Astrocyte (in vitro differentiated cells and primary cell): ENCODE results near the gene MBNL1. TPM values are rescaled to one million over a fixed set of nuclear protein-coding genes. Genes with fewer than 3 reads are reported as not detected.

Source experiments
- DNase-seq: peaks from one replicate; pipeline ENCODE4 v3.0.0-alpha.2; 2010; ENCODE audit warnings: low read depth
- FAIRE-seq: peaks from 2 replicates; lab custom pipeline; 2011; peaks lifted over from hg19 to GRCh38; lab: Jason Lieb, UNC
- H2AFZ ChIP-seq: 2 replicates; pipeline ENCODE4 v1.6.0; 2012; ENCODE audit warnings: low read depth, low read length, inconsistent platforms
- H3K27ac ChIP-seq: 2 replicates; pipeline ENCODE4 v1.5.1; 2011; ENCODE audit warnings: low read depth, low read length, inconsistent platforms
- H3K27me3 ChIP-seq: 2 replicates; pipeline ENCODE4 v1.6.0; 2011; ENCODE audit warnings: low read length, inconsistent platforms; ENCODE audit not compliant: insufficient read depth
- H3K36me3 ChIP-seq: 2 replicates; pipeline ENCODE4 v1.5.1; 2011; ENCODE audit warnings: low read length, inconsistent platforms; ENCODE audit not compliant: insufficient read depth
- H3K4me1 ChIP-seq: 2 replicates; pipeline ENCODE4 v1.5.1; 2011; ENCODE audit warnings: low read length, inconsistent platforms; ENCODE audit not compliant: insufficient read depth
- H3K4me2 ChIP-seq: 2 replicates; pipeline ENCODE4 v1.6.0; 2012; ENCODE audit warnings: low read length, inconsistent platforms
- H3K4me3 ChIP-seq: 2 replicates; pipeline ENCODE4 v1.5.1; 2011; ENCODE audit warnings: low read depth, mild to moderate bottlenecking, low read length, inconsistent platforms; ENCODE audit not compliant: insufficient read depth
- H3K79me2 ChIP-seq: 2 replicates; pipeline ENCODE4 v1.6.0; 2012; ENCODE audit warnings: mild to moderate bottlenecking, low read length, inconsistent platforms; ENCODE audit not compliant: insufficient read depth
- H3K9ac ChIP-seq: 2 replicates; pipeline ENCODE4 v1.6.0; 2012; ENCODE audit warnings: mild to moderate bottlenecking, low read length, inconsistent platforms
- H3K9me3 ChIP-seq: 2 replicates; pipeline ENCODE4 v1.5.1; 2012; ENCODE audit warnings: low read depth, mild to moderate bottlenecking, low read length, inconsistent platforms; ENCODE audit not compliant: insufficient read depth
- H4K20me1 ChIP-seq: 2 replicates; pipeline ENCODE4 v1.6.0; 2012; ENCODE audit warnings: low read length, inconsistent platforms; ENCODE audit not compliant: insufficient read depth
- H3K27ac Mint-ChIP-seq: one replicate; pipeline ENCODE4 v1.8.0; 2021; ENCODE audit warnings: mild to moderate bottlenecking, mixed read lengths; ENCODE audit not compliant: unreplicated experiment
- H3K27me3 Mint-ChIP-seq: one replicate; pipeline ENCODE4 v1.8.0; 2021; ENCODE audit warnings: low read depth, mixed read lengths; ENCODE audit not compliant: unreplicated experiment
- H3K36me3 Mint-ChIP-seq: one replicate; pipeline ENCODE4 v1.8.0; 2021; ENCODE audit warnings: low read depth, mixed read lengths; ENCODE audit not compliant: unreplicated experiment
- H3K4me1 Mint-ChIP-seq: one replicate; pipeline ENCODE4 v1.8.0; 2021; ENCODE audit warnings: low read depth, mixed read lengths; ENCODE audit not compliant: unreplicated experiment
- H3K4me3 Mint-ChIP-seq: one replicate; pipeline ENCODE4 v1.8.0; 2021; ENCODE audit warnings: mild to moderate bottlenecking, moderate library complexity, mixed read lengths; ENCODE audit not compliant: unreplicated experiment
- H3K9me3 Mint-ChIP-seq: one replicate; pipeline ENCODE4 v1.8.0; 2021; ENCODE audit warnings: mild to moderate bottlenecking, mixed read lengths; ENCODE audit not compliant: unreplicated experiment
- EZH2 ChIP-seq: IDR thresholded peaks from 2 replicates; pipeline ENCODE4 v1.6.1; 2012; ENCODE audit warnings: mild to moderate bottlenecking, low read length, inconsistent platforms; ENCODE audit not compliant: insufficient read depth
- total RNA-seq: library from RNA; stranded (reverse); gene quantifications from 2 replicates; pipeline ENCODE4 v1.2.1, GENCODE V29; 2021
- TF ChIP-seq, protein P1 (sequence below): IDR thresholded peaks from 2 replicates; pipeline ENCODE4 v1.5.1; 2011; ENCODE audit warnings: low read depth, mild to moderate bottlenecking, inconsistent platforms, low read length, moderate library complexity; ENCODE audit not compliant: insufficient read depth

The MBNL1 gene
- total RNA-seq, 1 donor from 2014 or later, result 93.1 TPM

DNA sequence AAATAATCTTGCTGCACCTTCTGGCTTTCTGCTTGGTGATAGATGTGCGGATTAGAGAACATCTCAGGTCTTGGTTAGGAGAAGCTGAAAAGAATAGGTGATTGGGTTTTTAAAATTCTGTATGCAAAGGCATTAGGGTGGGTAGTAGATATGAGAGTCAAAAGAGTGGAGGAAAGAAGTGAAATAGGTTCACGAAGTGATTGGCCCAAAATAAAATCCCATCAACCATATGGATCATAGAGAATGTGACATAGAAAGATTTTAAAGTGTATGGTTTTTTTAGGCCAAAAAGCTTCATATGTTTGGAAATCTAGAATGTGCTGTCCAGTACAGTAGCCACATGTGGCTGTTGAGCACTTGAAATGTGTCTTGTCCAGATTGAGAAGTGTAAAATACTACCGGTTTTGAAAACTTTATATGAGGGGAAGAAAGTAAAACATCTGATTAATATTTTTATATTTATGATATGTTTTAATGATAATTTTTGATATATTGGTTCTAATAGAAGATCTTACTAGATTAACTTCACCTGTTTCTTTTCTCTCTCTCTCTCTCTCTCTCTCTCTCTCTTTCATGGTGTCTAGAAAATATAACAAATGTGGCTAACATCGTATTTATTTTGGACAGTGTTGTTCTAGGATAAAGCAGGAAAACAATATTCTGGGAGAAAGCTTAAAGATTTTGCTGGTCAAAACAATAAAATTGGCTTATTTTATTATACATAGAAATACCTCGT lies 2.9 kb downstream of the MBNL1 start:
- H3K79me2 ChIP-seq, result peaks cover 97% of the 10 kb centered on the region
- no peaks in the 10 kb centered on the region for H3K9me3 ChIP-seq
- no peaks in the 10 kb centered on the region for H3K27me3 ChIP-seq
- Mint-ChIP-seq H3K4me3 (peak overlapping the region; percentile 99), H3K4me1 (peaks cover 28% of the 10 kb centered on the region), H3K27me3 (no peaks in the 10 kb centered on the region), H3K36me3 (peaks cover 3% of the 10 kb centered on the region), H3K9me3 (no peaks in the 10 kb centered on the region), H3K27ac (peak overlapping the region; percentile 63)
- FAIRE-seq (no peak), DNase-seq (no peak)
- peak overlapping the region; percentile 77 for H3K4me2 ChIP-seq
- peaks cover 28% of the 10 kb centered on the region for H4K20me1 ChIP-seq
- TF ChIP-seq, protein P1, sequence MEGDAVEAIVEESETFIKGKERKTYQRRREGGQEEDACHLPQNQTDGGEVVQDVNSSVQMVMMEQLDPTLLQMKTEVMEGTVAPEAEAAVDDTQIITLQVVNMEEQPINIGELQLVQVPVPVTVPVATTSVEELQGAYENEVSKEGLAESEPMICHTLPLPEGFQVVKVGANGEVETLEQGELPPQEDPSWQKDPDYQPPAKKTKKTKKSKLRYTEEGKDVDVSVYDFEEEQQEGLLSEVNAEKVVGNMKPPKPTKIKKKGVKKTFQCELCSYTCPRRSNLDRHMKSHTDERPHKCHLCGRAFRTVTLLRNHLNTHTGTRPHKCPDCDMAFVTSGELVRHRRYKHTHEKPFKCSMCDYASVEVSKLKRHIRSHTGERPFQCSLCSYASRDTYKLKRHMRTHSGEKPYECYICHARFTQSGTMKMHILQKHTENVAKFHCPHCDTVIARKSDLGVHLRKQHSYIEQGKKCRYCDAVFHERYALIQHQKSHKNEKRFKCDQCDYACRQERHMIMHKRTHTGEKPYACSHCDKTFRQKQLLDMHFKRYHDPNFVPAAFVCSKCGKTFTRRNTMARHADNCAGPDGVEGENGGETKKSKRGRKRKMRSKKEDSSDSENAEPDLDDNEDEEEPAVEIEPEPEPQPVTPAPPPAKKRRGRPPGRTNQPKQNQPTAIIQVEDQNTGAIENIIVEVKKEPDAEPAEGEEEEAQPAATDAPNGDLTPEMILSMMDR, result no peak
- TF ChIP-seq EZH2, result no peak
- peak overlapping the region; percentile 90 for H3K4me3 ChIP-seq
- H3K4me1 ChIP-seq, result peaks cover 21% of the 10 kb centered on the region
- H3K9ac ChIP-seq, result peak overlapping the region; percentile 92
- no peaks in the 10 kb centered on the region for H3K36me3 ChIP-seq
- peak overlapping the region; percentile 93 for H3K27ac ChIP-seq
- H2AFZ ChIP-seq, result no peak overlapping the region

DNA sequence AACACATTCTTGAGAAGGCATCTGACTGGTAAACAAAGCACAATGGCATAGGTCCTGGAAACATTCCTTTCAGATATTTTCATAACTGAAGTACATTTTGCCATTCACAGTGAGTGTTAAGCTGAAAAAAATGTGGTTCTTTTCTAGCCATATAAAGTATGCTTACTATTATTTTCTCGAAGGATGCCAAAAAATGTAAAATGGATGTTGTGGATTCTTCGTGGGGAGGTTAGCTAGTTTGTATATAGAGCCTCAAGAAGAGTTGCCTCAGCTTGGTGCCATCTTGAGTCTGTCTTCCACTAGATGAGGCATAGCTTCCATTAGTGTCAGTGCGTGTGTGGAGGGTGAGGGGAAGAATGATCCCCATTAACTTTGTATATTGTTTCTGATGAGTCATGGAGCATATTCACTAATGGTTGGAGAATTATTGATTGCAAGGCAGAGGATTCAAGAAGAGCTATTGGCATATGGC lies 4.1 kb downstream of the MBNL1 start:
- DNase-seq (peak; percentile 83), FAIRE-seq (peak; percentile 59)
- Mint-ChIP-seq H3K9me3 (no peaks in the 10 kb centered on the region), H3K4me3 (peak overlapping the region; percentile 1), H3K27ac (peak overlapping the region; percentile 37), H3K36me3 (peaks cover 3% of the 10 kb centered on the region), H3K4me1 (peaks cover 18% of the 10 kb centered on the region), H3K27me3 (no peaks in the 10 kb centered on the region)
- no peak overlapping the region for H2AFZ ChIP-seq
- TF ChIP-seq, protein P1, result no peak
- no peak for TF ChIP-seq EZH2
- peak overlapping the region; percentile 77 for H3K4me2 ChIP-seq
- peaks cover 35% of the 10 kb centered on the region for H4K20me1 ChIP-seq
- peak overlapping the region; percentile 21 for H3K4me3 ChIP-seq
- H3K9ac ChIP-seq, result peak overlapping the region; percentile 20
- H3K36me3 ChIP-seq, result no peaks in the 10 kb centered on the region
- H3K79me2 ChIP-seq, result peaks cover 98% of the 10 kb centered on the region
- H3K27me3 ChIP-seq, result no peaks in the 10 kb centered on the region
- H3K27ac ChIP-seq, result peak overlapping the region; percentile 60
- H3K4me1 ChIP-seq, result peaks cover 10% of the 10 kb centered on the region
- no peaks in the 10 kb centered on the region for H3K9me3 ChIP-seq

DNA sequence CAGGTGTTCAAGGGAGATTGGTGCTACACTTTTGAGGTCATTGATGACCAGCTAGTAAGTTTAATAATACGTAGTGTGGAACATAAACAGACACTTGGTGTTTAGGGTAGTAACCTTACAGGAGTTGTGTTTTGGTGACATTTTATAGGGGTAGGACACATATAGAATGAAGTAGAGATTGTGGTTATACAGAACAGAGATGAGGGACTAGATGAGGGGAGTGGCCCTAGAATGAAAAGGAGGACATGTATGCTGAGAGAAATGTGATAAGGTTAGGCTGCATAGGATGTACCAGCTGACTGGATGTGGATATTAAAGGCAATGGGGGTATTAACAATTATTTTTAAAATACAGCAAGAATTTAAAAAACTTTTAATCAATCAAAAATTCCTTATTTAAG lies 8.0 kb downstream of the MBNL1 start:
- TF ChIP-seq EZH2, result no peak
- TF ChIP-seq, protein P1, result no peak
- H3K9ac ChIP-seq, result no peak overlapping the region
- peaks cover 63% of the 10 kb centered on the region for H4K20me1 ChIP-seq
- H3K27me3 Mint-ChIP-seq, result no peaks in the 10 kb centered on the region
- no peaks in the 10 kb centered on the region for H3K9me3 ChIP-seq
- no peaks in the 10 kb centered on the region for H3K9me3 Mint-ChIP-seq
- no peak for DNase-seq
- H3K36me3 ChIP-seq, result no peaks in the 10 kb centered on the region
- H3K36me3 Mint-ChIP-seq, result no peaks in the 10 kb centered on the region
- peaks cover 100% of the 10 kb centered on the region for H3K79me2 ChIP-seq
- peaks cover 26% of the 10 kb centered on the region for H3K4me1 Mint-ChIP-seq
- H2AFZ ChIP-seq, result no peak overlapping the region
- no peak overlapping the region for H3K27ac Mint-ChIP-seq
- peaks cover 14% of the 10 kb centered on the region for H3K4me1 ChIP-seq
- no peak for FAIRE-seq
- no peak overlapping the region for H3K4me2 ChIP-seq
- H3K27me3 ChIP-seq, result no peaks in the 10 kb centered on the region
- no peak overlapping the region for H3K4me3 Mint-ChIP-seq
- H3K4me3 ChIP-seq, result no peak overlapping the region
- no peak overlapping the region for H3K27ac ChIP-seq
